ENCODE measurements around the gene CYBA. TPM values are rescaled to one million over a fixed set of nuclear protein-coding genes. Genes with fewer than 3 reads are reported as not detected.
"Not testable (repeated sequence)": the region's sequence is repeated elsewhere in the genome, so short reads cannot be mapped to it uniquely, and the experiment has no call there.

Gene CYBA
- total RNA-seq, 1 donor from 2014 or later = 140 TPM

DNA sequence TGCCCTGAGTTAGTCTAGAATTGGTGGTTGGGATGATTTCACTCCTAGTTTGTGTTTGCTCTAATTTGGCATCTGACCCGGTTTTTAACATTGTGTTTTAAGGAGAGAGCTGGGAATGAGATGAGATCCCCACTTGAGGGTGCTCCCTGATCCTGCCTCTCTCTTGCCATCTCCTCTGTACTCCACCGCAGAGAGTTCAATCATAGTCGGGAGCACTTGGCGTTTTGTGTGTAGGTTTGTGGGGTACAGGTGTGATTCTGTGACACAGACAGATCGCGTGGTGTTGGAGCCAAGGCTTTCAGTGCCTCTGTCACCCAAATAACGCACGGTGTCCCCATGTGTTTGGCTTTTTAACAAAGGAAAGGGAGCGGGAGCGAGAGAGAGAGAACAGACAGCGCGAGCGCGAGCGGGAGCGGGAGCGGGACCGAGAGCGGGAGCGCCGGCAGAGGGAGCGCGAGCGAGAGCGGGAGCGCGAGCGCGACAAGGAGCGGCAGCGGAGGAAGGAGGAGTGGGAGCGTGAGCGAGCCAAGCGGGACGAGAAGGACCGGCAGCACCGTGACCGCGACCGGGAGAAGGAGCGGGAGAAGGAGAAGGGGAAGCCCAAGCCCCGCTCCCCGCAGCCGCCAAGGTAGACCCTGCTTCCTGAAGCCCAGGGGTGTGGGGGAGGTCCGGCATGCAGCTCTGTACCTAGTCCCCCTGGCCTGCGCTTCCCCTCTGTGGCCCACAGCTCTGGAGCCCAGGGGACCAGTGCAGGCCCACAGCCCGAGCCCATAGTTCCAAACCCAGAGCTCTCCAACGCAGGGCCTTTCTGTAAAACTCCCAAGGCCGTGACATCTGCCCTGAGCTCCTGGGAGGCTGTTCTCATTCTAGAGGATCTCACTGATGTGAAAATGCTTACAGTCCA is 39.7 kb downstream of the CYBA start:
- Mint-ChIP-seq H3K36me3 (ENCODE audit: low read depth, unreplicated experiment) (peaks cover 41% of the 10 kb centered on the region), H3K4me1 (ENCODE audit: unreplicated experiment) (peaks cover 27% of the 10 kb centered on the region), H3K27ac (ENCODE audit: unreplicated experiment) (peak overlapping the region; percentile 52), H3K9me3 (ENCODE audit: unreplicated experiment) (no peaks in the 10 kb centered on the region), H3K27me3 (ENCODE audit: unreplicated experiment) (peaks cover 8% of the 10 kb centered on the region), H3K4me3 (ENCODE audit: unreplicated experiment) (peak overlapping the region; percentile 32)
- TF ChIP-seq, protein P1, sequence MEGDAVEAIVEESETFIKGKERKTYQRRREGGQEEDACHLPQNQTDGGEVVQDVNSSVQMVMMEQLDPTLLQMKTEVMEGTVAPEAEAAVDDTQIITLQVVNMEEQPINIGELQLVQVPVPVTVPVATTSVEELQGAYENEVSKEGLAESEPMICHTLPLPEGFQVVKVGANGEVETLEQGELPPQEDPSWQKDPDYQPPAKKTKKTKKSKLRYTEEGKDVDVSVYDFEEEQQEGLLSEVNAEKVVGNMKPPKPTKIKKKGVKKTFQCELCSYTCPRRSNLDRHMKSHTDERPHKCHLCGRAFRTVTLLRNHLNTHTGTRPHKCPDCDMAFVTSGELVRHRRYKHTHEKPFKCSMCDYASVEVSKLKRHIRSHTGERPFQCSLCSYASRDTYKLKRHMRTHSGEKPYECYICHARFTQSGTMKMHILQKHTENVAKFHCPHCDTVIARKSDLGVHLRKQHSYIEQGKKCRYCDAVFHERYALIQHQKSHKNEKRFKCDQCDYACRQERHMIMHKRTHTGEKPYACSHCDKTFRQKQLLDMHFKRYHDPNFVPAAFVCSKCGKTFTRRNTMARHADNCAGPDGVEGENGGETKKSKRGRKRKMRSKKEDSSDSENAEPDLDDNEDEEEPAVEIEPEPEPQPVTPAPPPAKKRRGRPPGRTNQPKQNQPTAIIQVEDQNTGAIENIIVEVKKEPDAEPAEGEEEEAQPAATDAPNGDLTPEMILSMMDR (IDR thresholded peaks at IDR 0.05; ENCODE audit: unreplicated experiment) = no peak
- DNase-seq (ENCODE audit: low spot score) = peak; percentile 56

DNA sequence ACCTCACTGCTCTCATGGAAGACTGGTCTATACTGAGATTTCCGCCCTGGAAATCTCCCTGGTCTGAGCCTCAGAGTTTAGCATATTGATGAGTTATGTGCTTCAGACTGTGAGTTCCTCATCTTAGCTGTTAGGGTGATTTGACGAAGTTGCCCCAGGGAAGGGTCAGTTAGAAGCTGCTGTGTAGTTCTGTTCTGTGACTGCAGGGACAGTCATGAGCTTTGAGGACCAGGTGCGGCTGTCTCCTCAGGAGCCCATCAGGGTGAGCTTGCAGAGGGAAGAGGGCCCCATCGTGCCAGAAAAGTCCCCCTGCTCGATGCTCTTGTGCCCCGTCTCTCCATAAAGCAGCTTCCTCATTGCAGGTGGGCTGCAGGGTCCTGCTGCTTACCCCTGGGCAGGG is 40.8 kb downstream of the CYBA start:
- peaks cover 5% of the 10 kb centered on the region for H3K27me3 Mint-ChIP-seq (ENCODE audit: unreplicated experiment)

DNA sequence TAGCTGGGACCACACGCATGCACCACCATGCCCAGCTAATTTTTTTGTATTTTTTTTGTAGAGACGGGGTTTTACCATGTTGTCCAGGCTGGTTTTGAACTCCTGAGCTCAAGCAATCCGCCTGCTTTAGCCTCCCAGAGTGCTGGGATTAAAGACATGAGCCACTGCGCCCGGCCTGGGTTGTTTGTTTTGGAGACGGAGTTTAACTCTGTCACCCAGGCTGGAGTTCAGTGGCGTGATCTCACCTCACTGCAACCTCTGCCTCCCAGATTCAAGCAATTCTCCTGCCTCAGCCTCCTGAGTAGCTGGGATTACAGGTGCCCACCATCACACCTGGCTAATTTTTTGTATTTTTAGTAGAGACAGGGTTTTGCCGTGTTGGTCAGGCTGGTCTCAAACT is 41.4 kb downstream of the CYBA start:
- not testable (repeated sequence) for H3K27me3 Mint-ChIP-seq (ENCODE audit: unreplicated experiment); H3K9me3 Mint-ChIP-seq (ENCODE audit: unreplicated experiment); H3K27ac Mint-ChIP-seq (ENCODE audit: unreplicated experiment); H3K4me3 Mint-ChIP-seq (ENCODE audit: unreplicated experiment); DNase-seq (ENCODE audit: low spot score)
- Mint-ChIP-seq H3K36me3 (ENCODE audit: low read depth, unreplicated experiment) (peaks cover 37% of the 10 kb centered on the region), H3K4me1 (ENCODE audit: unreplicated experiment) (peaks cover 15% of the 10 kb centered on the region)

More for the DNA sequence above, 40.8 kb downstream of the CYBA start:
- Mint-ChIP-seq H3K27ac (ENCODE audit: unreplicated experiment) (no peak overlapping the region), H3K36me3 (ENCODE audit: low read depth, unreplicated experiment) (peaks cover 37% of the 10 kb centered on the region), H3K9me3 (ENCODE audit: unreplicated experiment) (no peaks in the 10 kb centered on the region), H3K4me3 (ENCODE audit: unreplicated experiment) (no peak overlapping the region), H3K4me1 (ENCODE audit: unreplicated experiment) (peaks cover 17% of the 10 kb centered on the region)
- no peak for DNase-seq (ENCODE audit: low spot score)
- TF ChIP-seq, protein P1 (IDR thresholded peaks at IDR 0.05; ENCODE audit: unreplicated experiment) = no peak

DNA sequence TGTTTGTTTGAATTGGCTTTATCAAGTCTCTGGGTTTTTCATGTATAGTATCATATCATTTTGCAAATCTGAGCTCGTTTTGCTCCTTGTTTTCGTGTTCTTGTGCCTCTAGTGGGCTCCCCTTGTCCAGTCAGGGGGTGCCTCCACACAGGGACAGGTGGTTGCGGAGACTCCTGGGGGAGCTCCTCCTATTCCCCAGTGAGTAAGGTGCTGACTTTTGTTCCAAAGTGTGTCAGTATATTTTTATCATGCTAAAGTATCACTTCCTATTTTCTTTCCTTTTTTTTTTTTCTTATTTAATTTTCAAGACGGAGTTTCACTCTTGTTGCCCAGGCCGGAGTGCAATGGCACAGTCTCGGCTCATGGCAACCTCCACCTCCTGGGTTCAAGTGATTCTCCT is 42.8 kb downstream of the CYBA start:
- Mint-ChIP-seq H3K4me3 (ENCODE audit: unreplicated experiment) (no peak overlapping the region), H3K9me3 (ENCODE audit: unreplicated experiment) (no peaks in the 10 kb centered on the region), H3K36me3 (ENCODE audit: low read depth, unreplicated experiment) (peaks cover 29% of the 10 kb centered on the region), H3K27ac (ENCODE audit: unreplicated experiment) (peak overlapping the region; percentile 33), H3K4me1 (ENCODE audit: unreplicated experiment) (peaks cover 14% of the 10 kb centered on the region), H3K27me3 (ENCODE audit: unreplicated experiment) (peaks cover 2% of the 10 kb centered on the region)
- no peak for DNase-seq (ENCODE audit: low spot score)
- TF ChIP-seq, protein P1 (IDR thresholded peaks at IDR 0.05; ENCODE audit: unreplicated experiment) = no peak

DNA sequence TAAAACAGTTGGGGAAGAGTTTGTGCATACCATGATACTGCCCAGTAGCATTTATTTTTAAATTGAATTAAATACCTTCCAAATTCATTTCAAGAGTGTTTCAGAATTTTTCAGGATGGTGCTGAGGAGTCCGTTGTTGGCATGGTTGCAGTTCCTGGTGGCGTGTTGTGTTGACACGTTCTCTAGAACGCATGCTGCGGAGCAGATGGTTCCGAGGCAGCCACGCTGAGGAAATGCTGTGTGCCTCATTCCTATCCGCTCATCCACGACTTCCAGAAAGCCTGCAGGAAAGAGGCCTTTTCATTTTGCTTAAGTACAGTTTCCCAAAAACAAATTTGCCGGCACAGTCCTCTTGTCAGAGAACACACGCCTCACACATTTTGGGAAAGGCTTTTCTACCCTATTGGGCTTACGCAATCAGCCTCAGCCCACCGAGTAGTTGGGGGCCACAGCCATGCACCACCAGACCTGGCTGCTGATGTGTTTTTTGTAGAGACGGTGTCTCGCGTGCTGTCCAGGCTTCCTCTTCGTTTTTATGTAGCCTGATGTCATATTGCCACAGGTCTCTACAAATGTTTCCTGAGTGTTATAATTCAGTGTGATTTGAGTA is 44.6 kb downstream of the CYBA start:
- Mint-ChIP-seq H3K9me3 (ENCODE audit: unreplicated experiment) (no peaks in the 10 kb centered on the region), H3K36me3 (ENCODE audit: low read depth, unreplicated experiment) (peaks cover 30% of the 10 kb centered on the region), H3K27me3 (ENCODE audit: unreplicated experiment) (peaks cover 2% of the 10 kb centered on the region), H3K27ac (ENCODE audit: unreplicated experiment) (peak overlapping the region; percentile 61), H3K4me1 (ENCODE audit: unreplicated experiment) (peaks cover 13% of the 10 kb centered on the region), H3K4me3 (ENCODE audit: unreplicated experiment) (no peak overlapping the region)
- no peak for DNase-seq (ENCODE audit: low spot score)
- TF ChIP-seq, protein P1 (IDR thresholded peaks at IDR 0.05; ENCODE audit: unreplicated experiment) = no peak

All from endothelial cell (in vitro differentiated cells).